Endothelial cell of umbilical vein (primary cell): ENCODE results near the gene GOLGA8J. TPM values are rescaled to one million over a fixed set of nuclear protein-coding genes. Genes with fewer than 3 reads are reported as not detected.

ENCODE experiments used
- BruUV-seq: library from RNA; stranded (reverse); fragments of 400-500 nt; replicated peaks from 2 replicates; lab custom pipeline; 2021; lab: Mats Ljungman, UMichigan
- CTCF ChIA-PET: fragments of 300-600, 350-600 bp; sonication (Branson Sonifier 250); formaldehyde crosslinking; loops from one replicate; lab custom pipeline; 2021; ENCODE audit warnings: antibody characterized with exemption, inconsistent platforms; lab: Charles Lee
- POLR2A ChIA-PET: fragments of 300-600, 350-600 bp; sonication (Branson Sonifier 250); formaldehyde crosslinking; loops from one replicate; lab custom pipeline; 2021; ENCODE audit warnings: antibody characterized with exemption, inconsistent platforms; lab: Charles Lee
- DNase-seq: peaks from one replicate; pipeline ENCODE4 v3.0.0-alpha.2; 2011; ENCODE audit warnings: low read depth, low spot score
- FAIRE-seq: peaks from 2 replicates; lab custom pipeline; 2011; peaks lifted over from hg19 to GRCh38; lab: Jason Lieb, UNC
- H2AFZ ChIP-seq: 2 replicates; pipeline ENCODE4 v1.6.0; 2012; ENCODE audit warnings: low read depth, low read length, control low read depth, inconsistent platforms
- H3K27ac ChIP-seq: 2 replicates; pipeline ENCODE4 v1.5.1; 2011; ENCODE audit warnings: low read depth, mild to moderate bottlenecking, control low read depth, low read length, moderate library complexity; ENCODE audit not compliant: insufficient read depth
- H3K27me3 ChIP-seq, 2 experiments: 2 replicates each; pipeline versions ENCODE4 v1.6.0 to v1.6.1; 2011; ENCODE audit warnings: low read length in 2 of 2, mixed read lengths in 1 of 2; ENCODE audit not compliant: control insufficient read depth in 2 of 2, insufficient read depth in 2 of 2
- H3K36me3 ChIP-seq, 2 experiments: 2 replicates in 1 of 2; 3 replicates in 1 of 2; pipeline ENCODE4 v1.5.1; 2011; ENCODE audit warnings: low read length in 2 of 2, mild to moderate bottlenecking in 1 of 2, moderate library complexity in 1 of 2; ENCODE audit not compliant: control insufficient read depth in 2 of 2, insufficient read depth in 2 of 2; ENCODE audit errors: extremely low read depth in 1 of 2
- H3K4me1 ChIP-seq: 3 replicates; pipeline ENCODE4 v1.5.1; 2011; ENCODE audit warnings: mild to moderate bottlenecking, low read length; ENCODE audit not compliant: control insufficient read depth, insufficient read depth; ENCODE audit errors: extremely low read depth
- H3K4me2 ChIP-seq: 2 replicates; pipeline ENCODE4 v1.6.1; 2011; ENCODE audit warnings: low read length, control low read depth, mixed read lengths; ENCODE audit not compliant: insufficient read depth
- H3K4me3 ChIP-seq, 3 experiments: fragments of 200-600 bp in 1 of 3; sonication (generic), shearing (Covaris generic) in 1 of 3; replicated peaks in 1 of 3; 2 replicates each; pipeline ENCODE4 v1.5.1; 2011 to 2016; ENCODE audit warnings: control low read depth in 3 of 3, low read length in 3 of 3, mild to moderate bottlenecking in 2 of 3, inconsistent platforms in 1 of 3, low read depth in 1 of 3, moderate library complexity in 1 of 3; ENCODE audit not compliant: insufficient read depth in 1 of 3
- H3K79me2 ChIP-seq: 2 replicates; pipeline ENCODE4 v1.6.0; 2012; ENCODE audit warnings: low read length, inconsistent platforms; ENCODE audit not compliant: control insufficient read depth, insufficient read depth
- H3K9ac ChIP-seq: replicated peaks from 2 replicates; pipeline ENCODE3; 2011; ENCODE audit warnings: low read length, control low read depth; ENCODE audit not compliant: insufficient read depth; ENCODE audit errors: extremely low read depth
- H3K9me1 ChIP-seq: replicated peaks from 3 replicates; pipeline ENCODE4 v1.6.0; 2011; ENCODE audit warnings: mild to moderate bottlenecking, low read length; ENCODE audit not compliant: control insufficient read depth, insufficient read depth; ENCODE audit errors: extremely low read depth
- H3K9me3 ChIP-seq: replicated peaks from 2 replicates; pipeline ENCODE4 v1.5.1; 2012; ENCODE audit warnings: low read length, inconsistent platforms; ENCODE audit not compliant: control insufficient read depth, insufficient read depth
- H4K20me1 ChIP-seq: replicated peaks from 2 replicates; pipeline ENCODE3; 2011; ENCODE audit warnings: mild to moderate bottlenecking, low read length; ENCODE audit not compliant: control insufficient read depth, insufficient read depth; ENCODE audit errors: extremely low read depth
- EZH2 ChIP-seq: IDR thresholded peaks from 2 replicates; pipeline ENCODE4 v1.6.1; 2012; ENCODE audit warnings: borderline replicate concordance, low read depth, mild to moderate bottlenecking, moderate library complexity, low read length, inconsistent platforms; ENCODE audit not compliant: severe bottlenecking
- FOS ChIP-seq: IDR thresholded peaks from 2 replicates; pipeline ENCODE4 v1.6.1; 2011; ENCODE audit warnings: mild to moderate bottlenecking, low read length, moderate library complexity, borderline replicate concordance; ENCODE audit not compliant: insufficient read depth
- GATA2 ChIP-seq: IDR thresholded peaks from 2 replicates; pipeline ENCODE4 v1.7.0; 2011; ENCODE audit warnings: low read depth, mild to moderate bottlenecking, moderate library complexity, mixed read lengths, low read length; ENCODE audit not compliant: insufficient read length, insufficient read depth
- JUN ChIP-seq: IDR thresholded peaks from 2 replicates; pipeline ENCODE4 v1.6.1; 2011; ENCODE audit warnings: borderline replicate concordance, low read depth; ENCODE audit not compliant: insufficient read length, insufficient read depth
- MYC ChIP-seq: IDR thresholded peaks from one replicate; pipeline ENCODE4 v1.6.1; 2011; ENCODE audit warnings: mild to moderate bottlenecking, low read depth, low read length
- POLR2A ChIP-seq: IDR thresholded peaks from 2 replicates; pipeline ENCODE4 v1.6.1; 2012; ENCODE audit warnings: low read depth, mild to moderate bottlenecking, control low read depth, low read length
- POLR2AphosphoS5 ChIP-seq: IDR thresholded peaks from 2 replicates; pipeline ENCODE4 v1.6.1; 2012; ENCODE audit warnings: low read depth, mild to moderate bottlenecking, control low read depth, low read length, moderate library complexity; ENCODE audit not compliant: insufficient read depth
- dilution Hi-C: fragments of 300-500 bp; cut with MboI; formaldehyde crosslinking; loops from one replicate; pipeline ENCODE4 v1.15.0; 2019; ENCODE audit warnings: low sequenced_read_pairs; ENCODE audit not compliant: extremely low pct_ligation_motif_present
- intact Hi-C: fragments of 100-400 bp; cut with micrococcal nuclease; formaldehyde crosslinking; loops from one replicate; pipeline ENCODE4 v1.10.0; 2022
- polyA plus RNA-seq, 4 experiments: library from polyadenylated mRNA; depleted of rRNA in 3 of 4; stranded (reverse) in 3 of 4; unstranded in 1 of 4; fragments of >200 nt; gene quantifications; 2 replicates each; pipeline versions ENCODE4 v1.2.1 to v1.2.3, GENCODE V29; 2011 to 2012; ENCODE audit warnings: missing spikeins in 1 of 4
- total RNA-seq: library from RNA; stranded (reverse); gene quantifications from 2 replicates; pipeline ENCODE4 v1.2.3, GENCODE V29; 2021
- TF ChIP-seq, protein P1 (sequence below): IDR thresholded peaks from 2 replicates; pipeline ENCODE4 v1.6.1; 2011; ENCODE audit not compliant: insufficient read depth, insufficient read length
- TF ChIP-seq, protein P2 (sequence below), 2 donors: IDR thresholded peaks; 1 replicate in 1 of 2; 2 replicates in 1 of 2; pipeline ENCODE4 v1.5.1; 2011; ENCODE audit warnings: low read length in 2 of 2, mild to moderate bottlenecking in 2 of 2, moderate library complexity in 2 of 2, control low read depth in 1 of 2, inconsistent platforms in 1 of 2, low read depth in 1 of 2; ENCODE audit not compliant: insufficient read depth in 1 of 2; ENCODE audit errors: extremely low read depth in 1 of 2

GOLGA8J gene
- total and polyA plus RNA-seq, 2 donors (not counting 3 experiments of a cell fraction or from before 2014, with no cell fraction given) = not detected

DNA sequence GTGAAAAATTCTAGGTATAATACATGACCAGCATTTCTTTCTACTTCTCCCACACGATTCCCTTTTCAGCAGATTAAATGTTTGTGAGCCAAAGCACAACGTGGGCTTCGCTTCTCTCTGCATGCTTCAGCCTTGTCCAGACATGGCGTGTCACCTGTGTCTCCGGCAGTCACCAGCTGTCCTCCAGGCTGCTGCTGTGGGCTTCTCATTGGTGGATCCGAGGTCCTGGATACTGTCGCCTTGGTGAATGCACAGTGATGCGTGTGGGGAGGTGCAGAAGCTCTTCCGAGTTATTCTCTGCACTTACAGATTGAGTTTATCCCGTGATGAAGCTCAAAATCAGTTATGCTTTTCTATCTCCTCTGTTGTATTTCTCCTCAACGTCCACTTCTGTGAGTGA lies 23.0 kb upstream of the GOLGA8J start:
- H3K4me2 ChIP-seq = no peak overlapping the region
- no peaks in the 10 kb centered on the region for H4K20me1 ChIP-seq
- BruUV-seq = no TSS peak
- DNase-seq = no peak
- H3K27me3 ChIP-seq = no peaks in the 10 kb centered on the region
- H3K36me3 ChIP-seq = no peaks in the 10 kb centered on the region
- TF ChIP-seq JUN (no peak), POLR2A (no peak), EZH2 (no peak), POLR2AphosphoS5 (no peak), FOS (no peak), GATA2 (no peak), MYC (no peak)
- TF ChIP-seq, protein P1, sequence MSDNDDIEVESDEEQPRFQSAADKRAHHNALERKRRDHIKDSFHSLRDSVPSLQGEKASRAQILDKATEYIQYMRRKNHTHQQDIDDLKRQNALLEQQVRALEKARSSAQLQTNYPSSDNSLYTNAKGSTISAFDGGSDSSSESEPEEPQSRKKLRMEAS = no peak
- TF ChIP-seq, protein P2, sequence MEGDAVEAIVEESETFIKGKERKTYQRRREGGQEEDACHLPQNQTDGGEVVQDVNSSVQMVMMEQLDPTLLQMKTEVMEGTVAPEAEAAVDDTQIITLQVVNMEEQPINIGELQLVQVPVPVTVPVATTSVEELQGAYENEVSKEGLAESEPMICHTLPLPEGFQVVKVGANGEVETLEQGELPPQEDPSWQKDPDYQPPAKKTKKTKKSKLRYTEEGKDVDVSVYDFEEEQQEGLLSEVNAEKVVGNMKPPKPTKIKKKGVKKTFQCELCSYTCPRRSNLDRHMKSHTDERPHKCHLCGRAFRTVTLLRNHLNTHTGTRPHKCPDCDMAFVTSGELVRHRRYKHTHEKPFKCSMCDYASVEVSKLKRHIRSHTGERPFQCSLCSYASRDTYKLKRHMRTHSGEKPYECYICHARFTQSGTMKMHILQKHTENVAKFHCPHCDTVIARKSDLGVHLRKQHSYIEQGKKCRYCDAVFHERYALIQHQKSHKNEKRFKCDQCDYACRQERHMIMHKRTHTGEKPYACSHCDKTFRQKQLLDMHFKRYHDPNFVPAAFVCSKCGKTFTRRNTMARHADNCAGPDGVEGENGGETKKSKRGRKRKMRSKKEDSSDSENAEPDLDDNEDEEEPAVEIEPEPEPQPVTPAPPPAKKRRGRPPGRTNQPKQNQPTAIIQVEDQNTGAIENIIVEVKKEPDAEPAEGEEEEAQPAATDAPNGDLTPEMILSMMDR (IDR thresholded peaks at IDR 0.05; ENCODE audit: extremely low read depth in 1 of 2, insufficient read depth in 1 of 2, low read depth in 1 of 2, low read length in 2 of 2) = no peak
- ChIA-PET CTCF (interaction anchor here (0.7 kb wide), 1 partner anchor 413 kb away, joined by 3 read pairs; no protein-coding TSS in a partner anchor), POLR2A (no interaction called here)
- dilution Hi-C loops (no loop called here), intact Hi-C loops (no loop called here)
- H3K9me3 ChIP-seq = no peaks in the 10 kb centered on the region
- H3K9me1 ChIP-seq = no peaks in the 10 kb centered on the region
- no peak overlapping the region for H3K9ac ChIP-seq
- H3K27ac ChIP-seq = no peak overlapping the region
- H3K4me3 ChIP-seq = no peak overlapping the region
- H3K4me1 ChIP-seq = no peaks in the 10 kb centered on the region
- no peak for FAIRE-seq
- no peak overlapping the region for H2AFZ ChIP-seq
- no peaks in the 10 kb centered on the region for H3K79me2 ChIP-seq
